Astrocyte (in vitro differentiated cells and primary cell): ENCODE measurements around the gene CAPRIN2. TPM values are rescaled to one million over a fixed set of nuclear protein-coding genes. Genes with fewer than 3 reads are reported as not detected.

Experiments
- DNase-seq: peaks from one replicate; pipeline ENCODE4 v3.0.0-alpha.2; 2010; ENCODE audit warnings: low read depth
- FAIRE-seq: peaks from 2 replicates; lab custom pipeline; 2011; peaks lifted over from hg19 to GRCh38; lab: Jason Lieb, UNC
- H2AFZ ChIP-seq: 2 replicates; pipeline ENCODE4 v1.6.0; 2012; ENCODE audit warnings: low read depth, low read length, inconsistent platforms
- H3K27ac ChIP-seq: 2 replicates; pipeline ENCODE4 v1.5.1; 2011; ENCODE audit warnings: low read depth, low read length, inconsistent platforms
- H3K27me3 ChIP-seq: 2 replicates; pipeline ENCODE4 v1.6.0; 2011; ENCODE audit warnings: low read length, inconsistent platforms; ENCODE audit not compliant: insufficient read depth
- H3K36me3 ChIP-seq: 2 replicates; pipeline ENCODE4 v1.5.1; 2011; ENCODE audit warnings: low read length, inconsistent platforms; ENCODE audit not compliant: insufficient read depth
- H3K4me1 ChIP-seq: 2 replicates; pipeline ENCODE4 v1.5.1; 2011; ENCODE audit warnings: low read length, inconsistent platforms; ENCODE audit not compliant: insufficient read depth
- H3K4me2 ChIP-seq: 2 replicates; pipeline ENCODE4 v1.6.0; 2012; ENCODE audit warnings: low read length, inconsistent platforms
- H3K4me3 ChIP-seq: 2 replicates; pipeline ENCODE4 v1.5.1; 2011; ENCODE audit warnings: low read depth, mild to moderate bottlenecking, low read length, inconsistent platforms; ENCODE audit not compliant: insufficient read depth
- H3K79me2 ChIP-seq: 2 replicates; pipeline ENCODE4 v1.6.0; 2012; ENCODE audit warnings: mild to moderate bottlenecking, low read length, inconsistent platforms; ENCODE audit not compliant: insufficient read depth
- H3K9ac ChIP-seq: 2 replicates; pipeline ENCODE4 v1.6.0; 2012; ENCODE audit warnings: mild to moderate bottlenecking, low read length, inconsistent platforms
- H3K9me3 ChIP-seq: 2 replicates; pipeline ENCODE4 v1.5.1; 2012; ENCODE audit warnings: low read depth, mild to moderate bottlenecking, low read length, inconsistent platforms; ENCODE audit not compliant: insufficient read depth
- H4K20me1 ChIP-seq: 2 replicates; pipeline ENCODE4 v1.6.0; 2012; ENCODE audit warnings: low read length, inconsistent platforms; ENCODE audit not compliant: insufficient read depth
- H3K27ac Mint-ChIP-seq: one replicate; pipeline ENCODE4 v1.8.0; 2021; ENCODE audit warnings: mild to moderate bottlenecking, mixed read lengths; ENCODE audit not compliant: unreplicated experiment
- H3K27me3 Mint-ChIP-seq: one replicate; pipeline ENCODE4 v1.8.0; 2021; ENCODE audit warnings: low read depth, mixed read lengths; ENCODE audit not compliant: unreplicated experiment
- H3K36me3 Mint-ChIP-seq: one replicate; pipeline ENCODE4 v1.8.0; 2021; ENCODE audit warnings: low read depth, mixed read lengths; ENCODE audit not compliant: unreplicated experiment
- H3K4me1 Mint-ChIP-seq: one replicate; pipeline ENCODE4 v1.8.0; 2021; ENCODE audit warnings: low read depth, mixed read lengths; ENCODE audit not compliant: unreplicated experiment
- H3K4me3 Mint-ChIP-seq: one replicate; pipeline ENCODE4 v1.8.0; 2021; ENCODE audit warnings: mild to moderate bottlenecking, moderate library complexity, mixed read lengths; ENCODE audit not compliant: unreplicated experiment
- H3K9me3 Mint-ChIP-seq: one replicate; pipeline ENCODE4 v1.8.0; 2021; ENCODE audit warnings: mild to moderate bottlenecking, mixed read lengths; ENCODE audit not compliant: unreplicated experiment
- EZH2 ChIP-seq: IDR thresholded peaks from 2 replicates; pipeline ENCODE4 v1.6.1; 2012; ENCODE audit warnings: mild to moderate bottlenecking, low read length, inconsistent platforms; ENCODE audit not compliant: insufficient read depth
- total RNA-seq: library from RNA; stranded (reverse); gene quantifications from 2 replicates; pipeline ENCODE4 v1.2.1, GENCODE V29; 2021
- TF ChIP-seq, protein P1 (sequence below): IDR thresholded peaks from 2 replicates; pipeline ENCODE4 v1.5.1; 2011; ENCODE audit warnings: low read depth, mild to moderate bottlenecking, inconsistent platforms, low read length, moderate library complexity; ENCODE audit not compliant: insufficient read depth

Gene CAPRIN2
- total RNA-seq, 1 donor from 2014 or later: 23.1 TPM

DNA sequence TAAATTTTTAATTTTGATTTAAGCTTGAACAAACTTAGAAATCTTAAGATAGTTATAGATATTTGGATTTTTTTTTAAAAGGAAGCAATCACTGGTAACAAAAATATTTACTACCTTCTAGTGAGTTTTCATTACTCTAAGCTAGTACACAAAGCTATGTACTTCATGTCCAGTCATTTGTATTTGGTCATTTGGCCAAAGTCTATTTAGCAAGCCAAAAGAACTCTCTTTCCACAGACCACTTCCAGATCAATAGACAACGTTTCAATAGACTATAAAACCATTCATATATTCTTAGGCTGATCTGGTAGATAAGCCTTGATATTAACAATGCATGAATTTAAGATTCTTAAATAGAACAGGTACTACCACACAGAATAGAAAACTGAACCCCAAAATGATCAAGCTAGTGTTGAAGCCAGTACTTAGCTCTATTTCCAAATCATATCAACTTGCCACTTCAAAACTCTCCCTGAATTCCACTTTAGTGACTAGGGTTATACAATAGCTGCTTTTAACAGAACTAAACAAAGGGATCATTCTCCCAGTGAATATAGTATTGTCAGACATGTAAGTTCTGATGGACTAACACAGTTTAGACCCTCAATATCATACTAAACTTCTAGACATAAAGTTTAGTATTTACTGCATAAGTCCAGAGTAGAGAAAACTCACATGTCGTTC, 21.7 kb downstream of the CAPRIN2 start:
- Histone ChIP-seq H3K36me3 (peaks cover 33% of the 10 kb centered on the region), H2AFZ (no peak overlapping the region), H3K4me2 (no peak overlapping the region), H3K79me2 (peaks cover 54% of the 10 kb centered on the region), H3K4me1 (no peaks in the 10 kb centered on the region), H3K27ac (no peak overlapping the region), H3K4me3 (no peak overlapping the region), H4K20me1 (peaks cover 11% of the 10 kb centered on the region), H3K27me3 (no peaks in the 10 kb centered on the region), H3K9ac (no peak overlapping the region), H3K9me3 (no peaks in the 10 kb centered on the region)
- Mint-ChIP-seq H3K27me3 (no peaks in the 10 kb centered on the region), H3K9me3 (no peaks in the 10 kb centered on the region), H3K36me3 (peaks cover 10% of the 10 kb centered on the region), H3K27ac (no peak overlapping the region), H3K4me3 (no peak overlapping the region), H3K4me1 (no peaks in the 10 kb centered on the region)
- TF ChIP-seq, protein P1, sequence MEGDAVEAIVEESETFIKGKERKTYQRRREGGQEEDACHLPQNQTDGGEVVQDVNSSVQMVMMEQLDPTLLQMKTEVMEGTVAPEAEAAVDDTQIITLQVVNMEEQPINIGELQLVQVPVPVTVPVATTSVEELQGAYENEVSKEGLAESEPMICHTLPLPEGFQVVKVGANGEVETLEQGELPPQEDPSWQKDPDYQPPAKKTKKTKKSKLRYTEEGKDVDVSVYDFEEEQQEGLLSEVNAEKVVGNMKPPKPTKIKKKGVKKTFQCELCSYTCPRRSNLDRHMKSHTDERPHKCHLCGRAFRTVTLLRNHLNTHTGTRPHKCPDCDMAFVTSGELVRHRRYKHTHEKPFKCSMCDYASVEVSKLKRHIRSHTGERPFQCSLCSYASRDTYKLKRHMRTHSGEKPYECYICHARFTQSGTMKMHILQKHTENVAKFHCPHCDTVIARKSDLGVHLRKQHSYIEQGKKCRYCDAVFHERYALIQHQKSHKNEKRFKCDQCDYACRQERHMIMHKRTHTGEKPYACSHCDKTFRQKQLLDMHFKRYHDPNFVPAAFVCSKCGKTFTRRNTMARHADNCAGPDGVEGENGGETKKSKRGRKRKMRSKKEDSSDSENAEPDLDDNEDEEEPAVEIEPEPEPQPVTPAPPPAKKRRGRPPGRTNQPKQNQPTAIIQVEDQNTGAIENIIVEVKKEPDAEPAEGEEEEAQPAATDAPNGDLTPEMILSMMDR: no peak
- TF ChIP-seq EZH2: no peak
- DNase-seq (no peak), FAIRE-seq (no peak)

DNA sequence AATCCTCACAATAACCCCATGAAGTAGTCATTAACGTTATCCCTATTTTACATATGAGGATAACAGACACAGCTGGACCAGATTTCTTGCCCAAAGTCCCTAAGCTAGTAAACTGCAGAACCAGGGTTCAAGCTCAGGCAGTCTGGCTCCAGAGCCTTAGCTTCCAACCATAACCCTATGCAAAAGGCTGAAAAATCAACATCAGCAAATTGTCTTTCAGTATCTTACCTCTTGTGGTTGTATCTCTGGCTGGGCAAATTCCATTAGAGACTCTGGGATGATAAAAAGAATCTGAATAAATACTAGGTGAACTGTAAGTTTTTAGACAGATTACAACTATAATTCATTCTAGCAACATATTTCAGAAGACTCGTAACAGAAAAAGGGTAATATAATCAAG, 24.7 kb downstream of the CAPRIN2 start:
- no peak overlapping the region for H3K27ac Mint-ChIP-seq
- no peaks in the 10 kb centered on the region for H3K27me3 ChIP-seq
- no peak overlapping the region for H3K4me2 ChIP-seq
- H3K36me3 ChIP-seq: peaks cover 27% of the 10 kb centered on the region
- H3K4me3 Mint-ChIP-seq: no peak overlapping the region
- H3K79me2 ChIP-seq: peaks cover 50% of the 10 kb centered on the region
- no peak overlapping the region for H3K4me3 ChIP-seq
- no peak overlapping the region for H3K9ac ChIP-seq
- no peak overlapping the region for H3K27ac ChIP-seq
- FAIRE-seq: no peak
- H2AFZ ChIP-seq: no peak overlapping the region
- peaks cover 12% of the 10 kb centered on the region for H3K36me3 Mint-ChIP-seq
- H3K4me1 ChIP-seq: peaks cover 13% of the 10 kb centered on the region
- no peaks in the 10 kb centered on the region for H3K27me3 Mint-ChIP-seq
- DNase-seq: no peak
- no peaks in the 10 kb centered on the region for H4K20me1 ChIP-seq
- no peaks in the 10 kb centered on the region for H3K9me3 Mint-ChIP-seq
- H3K9me3 ChIP-seq: no peaks in the 10 kb centered on the region
- TF ChIP-seq, protein P1: no peak
- peaks cover 14% of the 10 kb centered on the region for H3K4me1 Mint-ChIP-seq

DNA sequence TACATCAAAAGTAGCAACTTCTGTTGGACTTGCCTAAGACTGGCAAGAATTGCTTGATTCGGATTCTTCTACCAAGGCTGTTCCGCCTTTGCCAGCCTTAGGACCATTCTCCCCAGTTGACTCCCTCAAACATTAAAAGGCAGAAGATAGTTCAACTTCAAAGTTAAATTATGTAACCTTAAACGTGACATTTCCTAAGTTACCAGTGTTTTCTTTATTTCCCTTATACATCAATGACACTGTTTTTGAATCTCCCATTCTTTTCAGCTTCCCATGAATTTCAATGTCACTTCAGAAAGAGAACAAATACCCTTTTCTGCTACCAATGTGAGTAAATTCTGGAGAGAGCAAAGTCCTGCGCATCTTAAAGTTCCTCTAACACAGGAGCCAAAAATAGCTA, 25.2 kb downstream of the CAPRIN2 start:
- H2AFZ ChIP-seq: no peak overlapping the region
- peaks cover 23% of the 10 kb centered on the region for H3K36me3 ChIP-seq
- FAIRE-seq (no peak), DNase-seq (no peak)
- H3K27me3 Mint-ChIP-seq: no peaks in the 10 kb centered on the region
- no peak overlapping the region for H3K27ac ChIP-seq
- H3K9ac ChIP-seq: no peak overlapping the region
- peaks cover 13% of the 10 kb centered on the region for H3K4me1 ChIP-seq
- no peak overlapping the region for H3K4me3 Mint-ChIP-seq
- no peaks in the 10 kb centered on the region for H3K9me3 ChIP-seq
- no peaks in the 10 kb centered on the region for H4K20me1 ChIP-seq
- H3K79me2 ChIP-seq: peaks cover 54% of the 10 kb centered on the region
- H3K9me3 Mint-ChIP-seq: no peaks in the 10 kb centered on the region
- TF ChIP-seq EZH2: no peak
- TF ChIP-seq, protein P1: no peak
- peaks cover 15% of the 10 kb centered on the region for H3K4me1 Mint-ChIP-seq
- no peaks in the 10 kb centered on the region for H3K27me3 ChIP-seq
- H3K4me3 ChIP-seq: no peak overlapping the region
- no peak overlapping the region for H3K4me2 ChIP-seq
- H3K36me3 Mint-ChIP-seq: peaks cover 12% of the 10 kb centered on the region
- no peak overlapping the region for H3K27ac Mint-ChIP-seq
